GM19397 (cell line): ENCODE results near the gene CFAP20DC.
"Not testable (repeated sequence)": the region's sequence is repeated elsewhere in the genome, so short reads cannot be mapped to it uniquely, and the experiment has no call there.

Experiments
- ATAC-seq: cut with Tn5 transposase; IDR thresholded peaks from one replicate; pipeline ENCODE4 v1.9.1; 2021; ENCODE audit warnings: mild to moderate bottlenecking, moderate library complexity; ENCODE audit not compliant: unreplicated experiment

CFAP20DC gene

GRCh38 chr3:58874795-58875194, 175.0 kb downstream of the CFAP20DC start:
- peak; percentile 65 for ATAC-seq

GRCh38 chr3:58874248-58874741, 175.5 kb downstream of the CFAP20DC start:
- peak; percentile 49 for ATAC-seq

- no peak for ATAC-seq
These were observed 181.6 kb downstream of the CFAP20DC start for GRCh38 chr3:58868097-58868779.

- no peak for ATAC-seq
These were observed 182.2 kb downstream of the CFAP20DC start for GRCh38 chr3:58867621-58868020.

- ATAC-seq: no peak
These were observed 183.7 kb downstream of the CFAP20DC start for GRCh38 chr3:58866079-58866478.

GRCh38 chr3:58864480-58864879, 185.3 kb downstream of the CFAP20DC start:
- ATAC-seq: no peak

- no peak for ATAC-seq
These were observed 186.6 kb downstream of the CFAP20DC start for GRCh38 chr3:58863206-58863605.

GRCh38 chr3:58861551-58861950, 188.3 kb downstream of the CFAP20DC start:
- ATAC-seq: no peak

- ATAC-seq: no peak
These were observed 191.7 kb downstream of the CFAP20DC start for GRCh38 chr3:58858126-58858525.

- no peak for ATAC-seq
These were observed 192.4 kb downstream of the CFAP20DC start for GRCh38 chr3:58857402-58857801.

GRCh38 chr3:58848826-58849225, 201.0 kb downstream of the CFAP20DC start:
- no peak for ATAC-seq

- ATAC-seq: not testable (repeated sequence)
These were observed 207.6 kb downstream of the CFAP20DC start for GRCh38 chr3:58842050-58842747.

- no peak for ATAC-seq
These were observed 208.9 kb downstream of the CFAP20DC start for GRCh38 chr3:58840949-58841348.

GRCh38 chr3:58839964-58840363, 209.9 kb downstream of the CFAP20DC start:
- ATAC-seq: no peak

GRCh38 chr3:58839187-58839586, 210.6 kb downstream of the CFAP20DC start:
- ATAC-seq: no peak

GRCh38 chr3:58837856-58838255, 212.0 kb downstream of the CFAP20DC start:
- ATAC-seq: no peak

- no peak for ATAC-seq
These were observed 212.5 kb downstream of the CFAP20DC start for GRCh38 chr3:58837141-58837843.

GRCh38 chr3:58835086-58835485, 214.7 kb downstream of the CFAP20DC start:
- ATAC-seq: no peak

GRCh38 chr3:58833491-58833890, 216.3 kb downstream of the CFAP20DC start:
- ATAC-seq: no peak

- no peak for ATAC-seq
These were observed 220.4 kb downstream of the CFAP20DC start for GRCh38 chr3:58829321-58830000.

GRCh38 chr3:58824777-58825176, 225.0 kb downstream of the CFAP20DC start:
- no peak for ATAC-seq
